GM21825 (cell line): ENCODE measurements around the gene ABCC11.

Source experiments
- ATAC-seq: cut with Tn5 transposase; IDR thresholded peaks from one replicate; pipeline ENCODE4 v1.9.1; 2021; ENCODE audit warnings: mild to moderate bottlenecking, moderate library complexity; ENCODE audit not compliant: unreplicated experiment

The ABCC11 gene

GRCh38 chr16:48165961-48166578, 81.3 kb downstream of the ABCC11 start:
- no peak for ATAC-seq

GRCh38 chr16:48164907-48165715, 82.2 kb downstream of the ABCC11 start:
- ATAC-seq: peak; percentile 72

GRCh38 chr16:48162839-48163410, 84.4 kb downstream of the ABCC11 start:
- ATAC-seq: no peak

- ATAC-seq: no peak
Measured at GRCh38 chr16:48161906-48162305, 85.4 kb downstream of the ABCC11 start.

- ATAC-seq: no peak
Measured at GRCh38 chr16:48160575-48160974, 86.8 kb downstream of the ABCC11 start.

- peak; percentile 89 for ATAC-seq
Measured at GRCh38 chr16:48158296-48158695, 89.0 kb downstream of the ABCC11 start.

GRCh38 chr16:48157794-48158193, 89.5 kb downstream of the ABCC11 start:
- peak; percentile 3 for ATAC-seq

- ATAC-seq: no peak
Measured at GRCh38 chr16:48157302-48157701, 90.0 kb downstream of the ABCC11 start.

GRCh38 chr16:48156790-48157209, 90.5 kb downstream of the ABCC11 start:
- no peak for ATAC-seq

GRCh38 chr16:48155926-48156789, 91.2 kb downstream of the ABCC11 start, which contains the start of gene ABCC12:
ABCC12 (minus strand) TSS chr16:48155993; CDS start chr16:48146424, 9,569 bp downstream.
- no peak for ATAC-seq

- ATAC-seq: no peak
Measured at GRCh38 chr16:48153774-48154173, 93.6 kb downstream of the ABCC11 start.

- ATAC-seq: no peak
Measured at GRCh38 chr16:48152226-48152625, 95.1 kb downstream of the ABCC11 start.

- no peak for ATAC-seq
Measured at GRCh38 chr16:48150707-48151106, 96.6 kb downstream of the ABCC11 start.

GRCh38 chr16:48146710-48147109, 100.6 kb downstream of the ABCC11 start:
- no peak for ATAC-seq

GRCh38 chr16:48146131-48146530, 101.2 kb downstream of the ABCC11 start:
- no peak for ATAC-seq

GRCh38 chr16:48143812-48144368, 103.4 kb downstream of the ABCC11 start:
- ATAC-seq: no peak

- ATAC-seq: no peak
Measured at GRCh38 chr16:48140821-48141220, 106.5 kb downstream of the ABCC11 start.

- no peak for ATAC-seq
Measured at GRCh38 chr16:48139517-48139916, 107.8 kb downstream of the ABCC11 start.

- no peak for ATAC-seq
Measured at GRCh38 chr16:48138543-48138942, 108.8 kb downstream of the ABCC11 start.

- ATAC-seq: no peak
Measured at GRCh38 chr16:48137822-48138221, 109.5 kb downstream of the ABCC11 start.
